Activated T-cell treated with anti-CD3 and anti-CD28 coated beads, Interleukin-2, amount 50 U/mL, for 48 hours (primary cell): ENCODE measurements around the gene SCAMP1.
"Not testable (repeated sequence)": the region's sequence is repeated elsewhere in the genome, so short reads cannot be mapped to it uniquely, and the experiment has no call there.

Experiments
- DNase-seq, 2 experiments: peaks; one replicate each; pipeline ENCODE4 v3.0.0-alpha.2; 2020

The SCAMP1 gene

GRCh38 chr5:78362220-78362619 is 1.8 kb downstream of the SCAMP1 start:
- DNase-seq = no peak

- no peak for DNase-seq
Observed at GRCh38 chr5:78364005-78364404, 3.6 kb downstream of the SCAMP1 start.

DNA sequence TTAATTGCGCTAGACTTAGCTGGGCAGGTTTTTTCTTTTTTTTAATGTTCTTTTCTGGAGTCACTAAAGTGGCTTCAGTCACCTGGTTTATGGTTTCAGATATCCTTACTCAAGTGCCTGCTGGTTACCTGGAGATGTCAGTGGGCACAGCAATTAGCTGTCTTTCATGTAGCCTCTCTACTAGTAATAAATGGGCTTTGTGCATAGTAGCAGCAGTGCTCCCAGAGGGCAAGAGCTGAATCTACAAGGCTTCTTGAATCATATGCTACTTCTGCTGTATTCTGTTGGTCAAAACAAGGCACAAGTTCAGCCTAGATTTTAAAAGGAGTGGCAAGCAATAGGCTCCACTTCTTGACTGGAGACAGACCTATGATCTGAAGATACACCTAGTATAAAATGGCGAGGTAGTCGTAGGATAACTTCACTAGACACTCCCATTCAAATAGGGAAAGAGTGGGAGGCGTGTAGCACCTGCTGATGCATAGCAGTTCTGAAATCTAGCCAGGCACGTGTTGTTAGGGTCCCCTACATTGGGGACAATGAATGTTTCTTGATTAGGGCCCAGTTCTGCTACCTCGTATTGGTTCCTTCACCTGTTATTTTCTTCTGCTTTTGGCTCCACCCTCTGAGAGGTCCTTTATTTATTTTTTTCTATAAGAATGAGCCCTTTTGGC is 7.0 kb downstream of the SCAMP1 start:
- DNase-seq = no peak

DNA sequence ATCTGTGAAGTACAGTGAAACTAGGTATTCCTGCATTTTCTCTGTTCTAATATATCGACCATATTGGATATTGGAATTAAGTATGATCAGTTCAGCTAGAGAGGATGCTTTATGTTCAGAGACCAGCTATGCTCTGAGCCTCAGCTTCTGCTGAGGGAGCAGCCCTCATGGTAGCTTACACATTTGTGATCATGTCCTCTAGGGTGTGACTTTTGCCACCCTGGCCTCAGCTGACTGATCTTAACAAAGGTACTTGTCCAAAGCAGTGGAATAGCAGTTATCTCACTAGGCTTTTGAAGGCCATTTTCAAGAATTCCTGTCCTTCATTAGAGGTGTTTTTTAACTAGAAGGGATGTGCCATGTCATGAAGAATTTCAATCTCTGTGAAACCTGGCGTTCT is 9.3 kb downstream of the SCAMP1 start:
- no peak for DNase-seq

DNA sequence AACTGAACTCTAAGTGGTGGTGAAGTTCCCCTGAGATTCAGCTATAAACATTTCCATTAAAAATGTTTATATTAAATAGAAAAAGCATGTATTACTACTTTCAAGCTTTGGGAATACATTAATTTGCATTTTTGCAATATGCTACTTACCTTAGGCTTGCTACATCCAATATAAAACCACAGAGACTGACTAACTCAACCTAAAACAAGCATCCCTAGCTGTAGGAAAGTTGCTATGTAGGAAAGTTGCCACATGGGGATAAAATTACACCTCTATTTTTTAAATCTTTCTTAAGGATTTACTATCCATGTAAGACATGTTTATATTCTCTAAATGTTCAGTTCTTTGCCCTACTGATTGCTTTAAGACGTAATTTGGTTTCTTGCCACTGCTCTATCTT is 12.8 kb downstream of the SCAMP1 start:
- DNase-seq = no peak

DNA sequence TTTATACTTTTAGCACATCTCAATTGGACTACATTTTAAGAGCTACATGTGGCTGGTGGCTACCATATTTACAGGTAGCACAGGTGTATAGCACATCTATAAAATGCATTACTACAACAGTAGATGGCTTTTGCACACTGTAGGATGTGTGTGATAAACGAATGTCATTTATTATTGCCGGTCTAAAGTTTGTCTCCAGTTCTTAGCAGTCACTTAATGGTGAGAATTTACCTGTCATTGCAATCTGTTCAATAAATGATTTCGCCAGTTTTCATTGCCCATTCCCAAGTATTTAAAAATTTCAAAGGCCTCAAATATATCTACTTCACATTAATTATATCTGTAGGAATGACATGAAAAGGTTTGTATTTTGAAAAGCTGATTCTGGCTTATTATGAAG is 15.9 kb downstream of the SCAMP1 start:
- no peak for DNase-seq

- DNase-seq = no peak
Observed at GRCh38 chr5:78377056-78377717, 16.8 kb downstream of the SCAMP1 start.

- DNase-seq = no peak
Observed at GRCh38 chr5:78377718-78378105, 17.3 kb downstream of the SCAMP1 start.

DNA sequence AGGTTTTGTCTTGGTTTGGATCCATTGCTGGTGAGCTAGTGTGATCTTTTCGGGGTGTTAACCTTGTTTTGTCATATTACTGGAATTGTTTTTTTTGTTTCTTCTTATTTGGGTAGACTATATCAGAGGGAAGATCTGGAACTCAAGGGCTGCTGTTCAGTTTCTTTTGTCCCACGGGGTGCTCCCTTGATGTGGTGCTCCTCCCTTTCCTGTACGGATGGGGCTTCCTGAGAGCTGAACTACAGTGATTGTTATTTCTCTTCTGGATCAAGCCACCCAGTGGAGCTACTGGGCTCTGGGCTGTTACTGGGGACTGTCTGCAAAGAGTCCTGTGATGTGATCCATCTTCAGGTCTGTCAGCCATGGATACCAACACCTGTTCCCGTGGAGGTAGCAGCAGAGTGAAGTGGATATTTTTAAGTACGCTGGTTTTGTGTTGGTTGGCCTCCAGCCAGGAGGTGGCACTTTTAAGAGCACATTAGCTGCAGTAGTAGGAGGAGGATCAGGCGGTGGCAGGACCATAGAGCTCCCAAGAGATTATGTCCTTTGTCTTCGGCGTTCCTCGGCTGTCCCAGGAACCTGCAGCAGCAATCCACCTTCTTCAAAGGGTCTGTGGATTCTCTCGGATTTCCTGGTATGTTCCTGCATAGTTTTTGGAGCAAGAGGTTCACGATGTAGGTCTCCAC is 27.2 kb downstream of the SCAMP1 start:
- no peak for DNase-seq

DNA sequence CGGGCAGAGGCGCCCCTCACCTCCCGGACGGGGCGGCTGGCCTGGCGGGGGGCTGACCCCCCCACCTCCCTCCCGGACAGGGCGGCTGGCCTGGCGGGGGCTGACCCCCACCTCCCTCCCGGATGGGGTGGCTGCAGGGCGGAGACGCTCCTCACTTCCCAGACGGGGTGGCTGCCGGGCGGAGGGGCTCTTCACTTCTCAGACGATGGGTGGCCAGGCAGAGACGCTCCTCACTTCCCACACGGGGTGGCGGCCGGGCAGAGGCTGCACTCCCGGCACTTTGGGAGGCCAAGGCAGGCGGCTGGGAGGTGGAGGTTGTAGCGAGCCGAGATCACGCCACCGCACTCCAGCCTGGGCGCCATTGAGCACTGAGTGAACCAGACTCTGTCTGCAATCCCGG is 30.9 kb downstream of the SCAMP1 start:
- DNase-seq = not testable (repeated sequence)

- DNase-seq = no peak
Observed at GRCh38 chr5:78397831-78398230, 37.4 kb downstream of the SCAMP1 start.

DNA sequence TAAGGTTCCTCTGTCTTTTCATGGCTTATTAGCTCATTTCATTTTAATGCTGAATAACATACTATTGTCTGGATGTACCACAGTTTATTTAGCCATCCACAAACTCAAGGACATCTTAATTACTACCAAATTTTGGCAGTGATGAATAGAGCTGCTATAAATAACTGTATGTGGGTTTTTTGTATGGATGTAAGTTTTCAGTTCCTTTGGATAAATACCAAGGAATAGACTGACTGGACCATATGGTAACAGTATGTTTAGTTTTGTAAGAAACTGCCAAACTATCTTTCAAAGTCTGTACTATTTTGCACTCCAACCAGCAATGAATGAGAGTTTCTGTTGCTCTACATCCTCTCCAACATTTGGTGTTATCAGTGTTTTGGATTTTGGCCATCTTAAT is 38.7 kb downstream of the SCAMP1 start:
- no peak for DNase-seq

GRCh38 chr5:78404682-78405293 is 44.4 kb downstream of the SCAMP1 start:
- DNase-seq = no peak

DNA sequence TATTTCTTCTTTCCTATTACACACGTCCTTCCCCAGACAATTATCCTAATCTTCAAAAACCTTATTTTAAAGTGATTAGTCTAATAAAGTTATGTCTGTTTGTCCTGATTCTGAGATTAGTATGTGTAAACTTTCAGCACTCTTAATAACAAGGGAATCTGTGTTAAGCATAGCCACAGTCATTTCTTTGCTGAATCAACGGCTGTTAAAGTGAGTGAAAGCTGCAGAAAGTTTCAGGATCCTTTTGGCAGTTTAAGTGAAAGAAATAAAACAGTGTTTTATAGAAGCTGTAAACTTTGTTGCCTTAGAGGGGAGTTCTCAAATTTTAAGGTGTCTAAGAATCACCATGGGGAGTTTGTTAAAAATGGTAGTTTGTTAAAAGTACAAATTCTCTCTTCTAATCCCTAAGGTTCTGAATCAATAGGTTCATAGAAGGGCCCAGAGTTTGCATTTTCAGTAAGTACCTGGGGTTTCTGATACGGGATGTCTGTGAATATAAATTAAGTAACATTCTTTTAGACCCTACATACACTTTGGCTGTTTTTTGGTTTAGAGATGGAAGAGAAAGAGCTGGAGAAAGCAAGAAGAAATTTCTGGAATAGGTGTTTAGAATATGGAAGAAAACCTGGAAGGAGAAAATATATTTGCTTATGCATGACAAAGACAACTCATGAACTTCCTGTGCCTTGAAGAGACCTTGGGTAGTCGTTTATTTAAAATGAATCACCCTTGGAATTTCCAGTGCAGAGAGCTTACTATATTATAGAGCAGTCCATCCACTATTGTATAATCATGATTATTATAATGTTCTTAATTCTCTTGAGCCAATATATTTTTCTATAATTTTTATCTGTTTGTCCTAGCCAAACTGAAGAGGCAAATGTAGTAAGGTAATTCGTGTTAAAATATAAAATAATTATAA is 45.7 kb downstream of the SCAMP1 start:
- no peak for DNase-seq

GRCh38 chr5:78407458-78407857 is 47.0 kb downstream of the SCAMP1 start:
- DNase-seq = no peak

- no peak for DNase-seq
Observed at GRCh38 chr5:78411586-78411985, 51.2 kb downstream of the SCAMP1 start.

- DNase-seq = no peak
Observed at GRCh38 chr5:78416677-78417425, 56.4 kb downstream of the SCAMP1 start.

DNA sequence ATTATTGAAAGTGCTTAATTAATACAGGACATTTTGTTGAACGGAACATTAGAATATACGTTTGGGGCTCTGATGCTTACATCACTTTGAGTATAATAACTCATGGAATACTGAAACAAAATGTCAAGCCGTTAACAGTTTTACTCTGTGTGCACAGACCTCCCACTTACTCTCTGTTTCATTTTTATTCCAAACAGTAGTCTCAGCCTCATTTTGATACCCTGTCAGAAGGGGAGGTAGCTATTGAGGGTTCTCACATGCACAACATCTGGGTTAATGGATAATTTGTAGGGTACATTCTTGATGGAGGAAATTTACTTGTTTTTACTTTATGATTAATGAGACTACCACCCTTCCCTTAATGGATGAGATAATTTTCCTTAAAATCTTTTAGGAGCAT is 59.0 kb downstream of the SCAMP1 start:
- no peak for DNase-seq

GRCh38 chr5:78420548-78420947 is 60.1 kb downstream of the SCAMP1 start:
- DNase-seq = no peak

GRCh38 chr5:78424665-78425064 is 64.2 kb downstream of the SCAMP1 start:
- no peak for DNase-seq

DNA sequence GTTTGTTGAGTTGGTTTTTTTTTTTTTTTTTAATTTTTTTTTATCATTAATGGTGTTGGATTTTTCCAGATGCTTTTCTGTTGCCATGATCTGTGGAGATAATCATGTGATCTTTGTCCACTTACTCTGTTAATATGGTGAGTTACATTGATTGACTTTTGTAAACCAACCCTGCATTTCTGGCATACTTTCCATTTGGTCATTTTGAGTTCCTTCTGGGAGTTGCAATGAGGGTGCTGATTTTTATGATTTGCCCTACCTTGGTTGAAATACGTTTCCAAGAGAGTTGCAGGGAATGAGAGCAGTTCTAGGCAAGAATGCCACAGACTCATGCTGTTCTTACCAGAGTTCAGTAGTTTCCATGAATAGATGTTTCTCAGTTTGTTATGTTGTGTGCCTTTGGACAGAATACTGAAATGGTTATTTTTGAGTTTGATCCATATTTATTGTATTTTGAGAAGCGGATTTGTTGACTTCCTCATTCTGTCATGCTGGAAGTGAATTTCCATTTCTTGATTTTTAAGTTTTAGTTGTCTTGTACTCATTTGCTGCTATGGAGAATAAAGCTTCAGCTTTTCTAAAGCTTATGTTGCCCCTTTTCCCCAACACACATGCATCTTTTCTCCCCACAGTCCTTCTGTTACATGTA is 69.0 kb downstream of the SCAMP1 start:
- no peak for DNase-seq
